Measurements from ENCODE around the gene UQCC3. TPM values are rescaled to one million over a fixed set of nuclear protein-coding genes. Genes with fewer than 3 reads are reported as not detected.
"Not testable (repeated sequence)": the region's sequence is repeated elsewhere in the genome, so short reads cannot be mapped to it uniquely, and the experiment has no call there.

The UQCC3 gene
- total and polyA plus RNA-seq, 3 experiments from 2014 or later = 7.1 to 11.2 (median 7.5) TPM

GRCh38 chr11:62682518-62682917 is 11.0 kb downstream of the UQCC3 start:
- Histone ChIP-seq H3K27me3 (ENCODE audit: insufficient read depth, low read length, poor library complexity, severe bottlenecking) (no peaks in the 10 kb centered on the region), H3K36me3 (ENCODE audit: insufficient read depth, low read length) (no peaks in the 10 kb centered on the region), H3K27ac (ENCODE audit: low read depth, low read length) (no peak overlapping the region), H3K4me1 (ENCODE audit: insufficient read depth, low read length) (peaks cover 16% of the 10 kb centered on the region), H3K9me3 (ENCODE audit: low read length) (no peaks in the 10 kb centered on the region), H3K4me3 (ENCODE audit: low read length) (no peak overlapping the region)
- H3K27me3 Mint-ChIP-seq = peaks cover 0 to 4% of the 10 kb centered on the region in 2 donors
- no peak overlapping the region for H3K4me3 Mint-ChIP-seq
- peaks cover 16 to 25% (median 24%) of the 10 kb centered on the region in 3 donors for H3K4me1 Mint-ChIP-seq
- no peaks in the 10 kb centered on the region for H3K9me3 Mint-ChIP-seq
- ChIA-PET POLR2A (no interaction called here), CTCF (interaction anchor here (0.8 kb wide), 1 partner anchor 12 kb away, joined by 3 read pairs; no protein-coding TSS in a partner anchor)
- peaks cover 0 to 15% (median 0%) of the 10 kb centered on the region in 3 donors for H3K36me3 Mint-ChIP-seq
- DNase-seq = no peak
- H3K27ac Mint-ChIP-seq = no peak overlapping the region

GRCh38 chr11:62687508-62688396 is 16.3 kb downstream of the UQCC3 start:
- Histone ChIP-seq H3K4me1 (ENCODE audit: insufficient read depth, low read length) (no peaks in the 10 kb centered on the region), H3K36me3 (ENCODE audit: insufficient read depth, low read length) (no peaks in the 10 kb centered on the region), H3K27me3 (ENCODE audit: insufficient read depth, low read length, poor library complexity, severe bottlenecking) (no peaks in the 10 kb centered on the region), H3K27ac (ENCODE audit: low read depth, low read length) (no peak overlapping the region), H3K9me3 (ENCODE audit: low read length) (no peaks in the 10 kb centered on the region), H3K4me3 (ENCODE audit: low read length) (no peak overlapping the region)
- Mint-ChIP-seq H3K27me3 (peaks cover 6 to 9% of the 10 kb centered on the region in 2 donors), H3K4me3 (no peak overlapping the region), H3K4me1 (no peaks in the 10 kb centered on the region), H3K36me3 (peaks cover 3 to 28% (median 6%) of the 10 kb centered on the region in 3 donors), H3K9me3 (no peaks in the 10 kb centered on the region), H3K27ac (no peak overlapping the region)
- no peak for DNase-seq
- CTCF ChIA-PET = no interaction called here
- POLR2A ChIA-PET = interaction anchor here (0.9 kb wide), 1 partner anchor 23 kb away, joined by 3 read pairs; no protein-coding TSS in a partner anchor

- H3K27ac ChIP-seq (ENCODE audit: low read depth, low read length) = no peak overlapping the region
- ChIA-PET POLR2A (no interaction called here), CTCF (interaction anchor here (1.5 to 2.3 kb wide), 2 partner anchors 14 to 264 kb away, joined by 5 to 8 read pairs; no protein-coding TSS in a partner anchor)
- no peaks in the 10 kb centered on the region for H3K27me3 ChIP-seq (ENCODE audit: insufficient read depth, low read length, poor library complexity, severe bottlenecking)
- no peaks in the 10 kb centered on the region for H3K4me1 Mint-ChIP-seq
- no peaks in the 10 kb centered on the region for H3K4me1 ChIP-seq (ENCODE audit: insufficient read depth, low read length)
- peaks cover 3 to 30% (median 6%) of the 10 kb centered on the region in 3 donors for H3K36me3 Mint-ChIP-seq
- H3K36me3 ChIP-seq (ENCODE audit: insufficient read depth, low read length) = no peaks in the 10 kb centered on the region
- H3K27me3 Mint-ChIP-seq = peaks cover 6 to 9% of the 10 kb centered on the region in 2 donors
- H3K27ac Mint-ChIP-seq = no peak overlapping the region
- H3K9me3 Mint-ChIP-seq = no peaks in the 10 kb centered on the region
- no peak overlapping the region for H3K4me3 ChIP-seq (ENCODE audit: low read length)
- no peak for DNase-seq
- no peak overlapping the region for H3K4me3 Mint-ChIP-seq
- no peaks in the 10 kb centered on the region for H3K9me3 ChIP-seq (ENCODE audit: low read length)
Observed at GRCh38 chr11:62688491-62688890, 17.0 kb downstream of the UQCC3 start.

GRCh38 chr11:62689421-62690183 is 18.1 kb downstream of the UQCC3 start, which contains the start of gene LRRN4CL:
TSS of gene LRRN4CL (minus strand) at chr11:62689530. CDS start at chr11:62688508, 1,022 bp downstream.
- Histone ChIP-seq H3K27ac (ENCODE audit: low read depth, low read length) (no peak within 1 kb of the TSS), H3K36me3 (ENCODE audit: insufficient read depth, low read length) (no peaks in the 10 kb centered on the region), H3K4me3 (ENCODE audit: low read length) (no peak within 1 kb of the TSS), H3K9me3 (ENCODE audit: low read length) (no peaks in the 10 kb centered on the region), H3K27me3 (ENCODE audit: insufficient read depth, low read length, poor library complexity, severe bottlenecking) (no peaks in the 10 kb centered on the region), H3K4me1 (ENCODE audit: insufficient read depth, low read length) (peaks cover 3% of the 10 kb centered on the region)
- Mint-ChIP-seq H3K9me3 (no peaks in the 10 kb centered on the region), H3K27ac (no peak within 1 kb of the TSS), H3K36me3 (peaks cover 3 to 31% (median 6%) of the 10 kb centered on the region in 3 donors), H3K4me1 (peaks cover 1 to 3% (median 2%) of the 10 kb centered on the region in 3 donors), H3K4me3 (no peak within 1 kb of the TSS), H3K27me3 (peaks cover 6 to 9% of the 10 kb centered on the region in 2 donors)
- no peak for DNase-seq
- ChIA-PET CTCF (interaction anchor here (1.1 to 2.3 kb wide), 6 partner anchors 9 to 265 kb away, joined by 3 to 8 read pairs (median 4); partner anchors contain the start of gene TUT1), POLR2A (interaction anchor here (0.5 to 1.2 kb wide), 3 partner anchors 15 to 98 kb away, joined by 3 to 4 read pairs (median 3); no protein-coding TSS in a partner anchor)

GRCh38 chr11:62693624-62694023 is 22.2 kb downstream of the UQCC3 start:
- not testable (repeated sequence) for H3K9me3 Mint-ChIP-seq, DNase-seq

GRCh38 chr11:62694455-62695167 is 23.1 kb downstream of the UQCC3 start:
- CTCF ChIA-PET = interaction anchor here (0.7 to 5.5 kb wide), 23 partner anchors 11 to 301 kb away, joined by 3 to 46 read pairs (median 4); partner anchors contain the start of genes B3GAT3, BSCL2, C11orf98 and CSKMT
- no peaks in the 10 kb centered on the region for H3K36me3 ChIP-seq (ENCODE audit: insufficient read depth, low read length)
- peak overlapping the region in 5 of 8 donors; percentile 5 to 81 (median 48) for H3K27ac Mint-ChIP-seq
- peaks cover 5 to 8% (median 6%) of the 10 kb centered on the region in 3 donors for H3K4me1 Mint-ChIP-seq
- H3K27me3 ChIP-seq (ENCODE audit: insufficient read depth, low read length, poor library complexity, severe bottlenecking) = no peaks in the 10 kb centered on the region
- H3K4me3 Mint-ChIP-seq = no peak overlapping the region
- H3K4me3 ChIP-seq (ENCODE audit: low read length) = no peak overlapping the region
- peaks cover 0 to 34% (median 8%) of the 10 kb centered on the region in 3 donors for H3K36me3 Mint-ChIP-seq
- H3K27ac ChIP-seq (ENCODE audit: low read depth, low read length) = no peak overlapping the region
- no peaks in the 10 kb centered on the region for H3K9me3 Mint-ChIP-seq
- H3K27me3 Mint-ChIP-seq = peaks cover 0 to 2% of the 10 kb centered on the region in 2 donors
- POLR2A ChIA-PET = no interaction called here
- H3K4me1 ChIP-seq (ENCODE audit: insufficient read depth, low read length) = peaks cover 7% of the 10 kb centered on the region
- H3K9me3 ChIP-seq (ENCODE audit: low read length) = no peaks in the 10 kb centered on the region
- DNase-seq = peak; percentile 68 to 84 (median 72)

More at GRCh38 chr11:62693624-62694023, 22.2 kb downstream of the UQCC3 start:
- not testable (repeated sequence) for H3K4me3 Mint-ChIP-seq; H3K4me1 ChIP-seq (ENCODE audit: insufficient read depth, low read length); H3K4me3 ChIP-seq (ENCODE audit: low read length); H3K36me3 ChIP-seq (ENCODE audit: insufficient read depth, low read length); H3K27me3 ChIP-seq (ENCODE audit: insufficient read depth, low read length, poor library complexity, severe bottlenecking); H3K27ac Mint-ChIP-seq; H3K4me1 Mint-ChIP-seq; H3K27me3 Mint-ChIP-seq; H3K9me3 ChIP-seq (ENCODE audit: low read length); H3K27ac ChIP-seq (ENCODE audit: low read depth, low read length)
- ChIA-PET CTCF (interaction anchor here (0.7 to 5.5 kb wide), 16 partner anchors 11 to 300 kb away, joined by 3 to 46 read pairs (median 4); partner anchors contain the start of genes B3GAT3, BSCL2, C11orf98 and CSKMT), POLR2A (interaction anchor here (0.5 to 0.6 kb wide), 3 partner anchors 10 to 352 kb away, joined by 3 to 6 read pairs (median 3); no protein-coding TSS in a partner anchor)
- peaks cover under 1 to 37% (median 8%) of the 10 kb centered on the region in 3 donors for H3K36me3 Mint-ChIP-seq

- Mint-ChIP-seq H3K27me3 (no peaks in the 10 kb centered on the region), H3K9me3 (no peaks in the 10 kb centered on the region), H3K4me1 (peaks cover 11 to 21% (median 20%) of the 10 kb centered on the region in 3 donors), H3K4me3 (no peak overlapping the region), H3K27ac (peak overlapping the region in 1 of 8 donors; percentile 1), H3K36me3 (peaks cover 3 to 16% (median 4%) of the 10 kb centered on the region in 3 donors)
- no peak for DNase-seq
- Histone ChIP-seq H3K27me3 (ENCODE audit: insufficient read depth, low read length, poor library complexity, severe bottlenecking) (no peaks in the 10 kb centered on the region), H3K36me3 (ENCODE audit: insufficient read depth, low read length) (no peaks in the 10 kb centered on the region), H3K27ac (ENCODE audit: low read depth, low read length) (no peak overlapping the region), H3K4me3 (ENCODE audit: low read length) (no peak overlapping the region), H3K9me3 (ENCODE audit: low read length) (no peaks in the 10 kb centered on the region), H3K4me1 (ENCODE audit: insufficient read depth, low read length) (peaks cover 18% of the 10 kb centered on the region)
- CTCF ChIA-PET = interaction anchor here (1.3 to 3.0 kb wide), 3 partner anchors 23 to 277 kb away, joined by 4 to 11 read pairs (median 5); partner anchors contain the start of genes TUT1 and UBXN1
- POLR2A ChIA-PET = interaction anchor here (0.5 to 1.0 kb wide), 2 partner anchors 49 to 84 kb away, joined by 5 read pairs; no protein-coding TSS in a partner anchor
Observed at GRCh38 chr11:62702246-62702645, 30.8 kb downstream of the UQCC3 start.
